Measurements from ENCODE around the gene ADPRHL1. TPM values are rescaled to one million over a fixed set of nuclear protein-coding genes. Genes with fewer than 3 reads are reported as not detected.

The ADPRHL1 gene
- total RNA-seq, 2 donors from 2014 or later = 1.4 to 2.1 TPM

DNA sequence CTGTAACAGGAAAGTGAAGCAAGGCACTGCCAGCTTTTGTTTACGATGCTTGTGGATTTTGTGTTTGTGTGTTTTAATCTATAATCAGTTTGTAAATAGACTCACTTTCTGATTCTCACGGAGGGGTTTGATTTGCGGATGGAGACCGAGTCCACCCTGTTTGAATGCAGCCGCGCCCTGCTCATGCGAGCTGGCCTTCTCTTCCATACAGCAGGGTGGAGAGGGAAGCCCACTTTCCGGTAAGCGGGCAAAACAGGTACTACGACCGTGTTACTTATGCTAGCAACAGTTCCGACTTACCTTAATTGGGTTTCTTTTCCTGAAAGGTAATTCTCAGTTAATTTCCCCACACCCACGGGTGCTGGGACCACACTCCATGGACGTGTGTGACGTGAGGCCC is 33.1 kb downstream of the ADPRHL1 start:
- Mint-ChIP-seq H3K36me3 (ENCODE audit: insufficient read depth in 2 of 2) (no peaks in the 10 kb centered on the region), H3K27me3 (ENCODE audit: low read depth) (no peaks in the 10 kb centered on the region), H3K4me1 (ENCODE audit: low read depth) (no peaks in the 10 kb centered on the region)

GRCh38 chr13:113419531-113420193 is 33.6 kb downstream of the ADPRHL1 start:
- Mint-ChIP-seq H3K4me3 (no peak overlapping the region), H3K36me3 (ENCODE audit: insufficient read depth in 2 of 2) (no peaks in the 10 kb centered on the region), H3K9me3 (no peaks in the 10 kb centered on the region), H3K4me1 (ENCODE audit: low read depth) (no peaks in the 10 kb centered on the region), H3K27ac (no peak overlapping the region), H3K27me3 (ENCODE audit: low read depth) (no peaks in the 10 kb centered on the region)
- no peak for ATAC-seq (replicated peaks in 1 of 2)
- DNase-seq = no peak

More for the DNA sequence above, 33.1 kb downstream of the ADPRHL1 start:
- Mint-ChIP-seq H3K4me3 (no peak overlapping the region), H3K27ac (no peak overlapping the region), H3K9me3 (no peaks in the 10 kb centered on the region)
- ATAC-seq (replicated peaks in 1 of 2) = no peak
- no peak for DNase-seq

DNA sequence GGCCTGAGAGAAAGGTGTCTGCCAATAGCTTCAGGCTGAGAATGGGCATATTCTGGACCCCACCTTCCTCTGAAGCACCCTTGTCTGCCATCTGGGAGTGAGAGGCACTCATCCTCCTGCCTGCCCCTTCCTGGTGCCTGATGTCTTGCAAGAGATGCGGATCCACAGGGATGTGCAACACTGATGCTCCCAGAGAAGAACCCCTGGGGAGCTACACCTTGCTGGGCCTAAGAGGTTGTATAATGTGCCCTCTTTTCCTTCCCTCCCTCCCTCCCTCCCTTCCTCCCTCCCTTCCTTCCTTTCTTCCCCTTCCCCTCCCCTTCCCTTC is 34.6 kb downstream of the ADPRHL1 start:
- ATAC-seq (replicated peaks in 1 of 2) (no peak), DNase-seq (no peak)
- no peak overlapping the region for H3K27ac Mint-ChIP-seq
- no peaks in the 10 kb centered on the region for H3K36me3 Mint-ChIP-seq (ENCODE audit: insufficient read depth in 2 of 2)
- H3K9me3 Mint-ChIP-seq = no peaks in the 10 kb centered on the region
- no peak overlapping the region for H3K4me3 Mint-ChIP-seq
- H3K27me3 Mint-ChIP-seq (ENCODE audit: low read depth) = no peaks in the 10 kb centered on the region
- no peaks in the 10 kb centered on the region for H3K4me1 Mint-ChIP-seq (ENCODE audit: low read depth)

GRCh38 chr13:113417836-113418721 is 35.2 kb downstream of the ADPRHL1 start:
- no peak for ATAC-seq (replicated peaks in 1 of 2)
- Mint-ChIP-seq H3K27ac (no peak overlapping the region), H3K36me3 (ENCODE audit: insufficient read depth in 2 of 2) (peaks cover 0 to 1% of the 10 kb centered on the region in 2 donors), H3K4me1 (ENCODE audit: low read depth) (no peaks in the 10 kb centered on the region), H3K27me3 (ENCODE audit: low read depth) (no peaks in the 10 kb centered on the region), H3K9me3 (peaks cover 0 to 1% of the 10 kb centered on the region in 2 donors), H3K4me3 (no peak overlapping the region)
- no peak for DNase-seq

GRCh38 chr13:113417008-113417751 is 36.1 kb downstream of the ADPRHL1 start:
- Mint-ChIP-seq H3K27me3 (ENCODE audit: low read depth) (no peaks in the 10 kb centered on the region), H3K4me1 (ENCODE audit: low read depth) (no peaks in the 10 kb centered on the region), H3K4me3 (no peak overlapping the region), H3K9me3 (peaks cover 0 to 2% of the 10 kb centered on the region in 2 donors), H3K27ac (no peak overlapping the region), H3K36me3 (ENCODE audit: insufficient read depth in 2 of 2) (peaks cover 0 to 2% of the 10 kb centered on the region in 2 donors)
- ATAC-seq (replicated peaks in 1 of 2) = no peak
- DNase-seq = no peak

GRCh38 chr13:113415825-113416224 is 37.5 kb downstream of the ADPRHL1 start:
- H3K27ac Mint-ChIP-seq = no peak overlapping the region
- DNase-seq = no peak
- H3K4me3 Mint-ChIP-seq = no peak overlapping the region
- H3K9me3 Mint-ChIP-seq = peaks cover 0 to 2% of the 10 kb centered on the region in 2 donors
- no peaks in the 10 kb centered on the region for H3K27me3 Mint-ChIP-seq (ENCODE audit: low read depth)
- no peak for ATAC-seq (replicated peaks in 1 of 2)
- peaks cover 0 to 2% of the 10 kb centered on the region in 2 donors for H3K36me3 Mint-ChIP-seq (ENCODE audit: insufficient read depth in 2 of 2)
- H3K4me1 Mint-ChIP-seq (ENCODE audit: low read depth) = no peaks in the 10 kb centered on the region

DNA sequence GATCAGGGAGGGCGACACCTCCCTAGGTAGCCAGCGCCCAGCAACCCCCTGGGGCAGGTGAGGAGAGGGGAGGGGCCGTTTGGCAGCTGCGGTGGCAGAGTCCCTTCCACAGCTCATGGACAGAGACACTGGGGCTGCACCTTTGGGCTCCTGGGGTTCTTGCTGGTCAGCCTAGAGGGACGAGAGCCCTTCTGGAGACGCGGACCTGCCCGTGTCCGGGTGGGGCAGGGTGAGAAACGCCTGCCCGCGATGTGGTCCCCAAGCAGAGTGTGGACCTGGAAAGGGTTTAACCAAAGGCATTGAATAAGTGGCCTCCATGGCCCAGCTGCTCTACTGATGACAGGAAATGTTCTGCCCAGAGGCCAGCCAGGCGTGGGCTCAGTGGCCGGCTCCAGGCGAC is 38.3 kb downstream of the ADPRHL1 start:
- Mint-ChIP-seq H3K4me3 (no peak overlapping the region), H3K9me3 (peaks cover 0 to 2% of the 10 kb centered on the region in 2 donors), H3K36me3 (ENCODE audit: insufficient read depth in 2 of 2) (peaks cover 0 to 2% of the 10 kb centered on the region in 2 donors), H3K4me1 (ENCODE audit: low read depth) (no peaks in the 10 kb centered on the region), H3K27me3 (ENCODE audit: low read depth) (no peaks in the 10 kb centered on the region), H3K27ac (no peak overlapping the region)
- DNase-seq (no peak), ATAC-seq (replicated peaks in 1 of 2) (no peak)

DNA sequence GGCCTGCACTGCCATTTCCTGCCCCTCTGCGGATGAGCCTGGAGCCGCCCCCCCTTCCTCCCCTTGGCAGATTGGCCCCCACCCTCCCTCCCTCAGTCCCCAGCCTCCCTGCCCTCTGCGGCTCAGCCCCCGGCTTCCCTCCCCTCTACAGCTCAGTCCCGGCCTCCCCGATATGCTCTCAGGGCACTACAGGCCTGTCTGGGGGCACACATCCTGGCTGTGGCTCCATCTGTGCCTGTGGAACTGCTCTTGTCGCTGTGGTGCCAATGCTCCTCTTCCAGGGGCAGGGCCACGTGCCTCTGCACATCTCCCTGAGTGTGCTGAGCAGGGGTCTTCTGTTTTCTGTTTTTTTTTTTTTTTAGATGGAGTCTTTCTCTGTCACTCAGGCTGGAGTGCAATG is 39.0 kb downstream of the ADPRHL1 start:
- Mint-ChIP-seq H3K4me1 (ENCODE audit: low read depth) (no peaks in the 10 kb centered on the region), H3K36me3 (ENCODE audit: insufficient read depth in 2 of 2) (peaks cover 0 to 2% of the 10 kb centered on the region in 2 donors), H3K9me3 (peaks cover 0 to 2% of the 10 kb centered on the region in 2 donors), H3K4me3 (no peak overlapping the region), H3K27me3 (ENCODE audit: low read depth) (no peaks in the 10 kb centered on the region), H3K27ac (peak overlapping the region; percentile 54)
- ATAC-seq (replicated peaks in 1 of 2) (peak in 1 of 2 donors; percentile 62), DNase-seq (no peak)

DNA sequence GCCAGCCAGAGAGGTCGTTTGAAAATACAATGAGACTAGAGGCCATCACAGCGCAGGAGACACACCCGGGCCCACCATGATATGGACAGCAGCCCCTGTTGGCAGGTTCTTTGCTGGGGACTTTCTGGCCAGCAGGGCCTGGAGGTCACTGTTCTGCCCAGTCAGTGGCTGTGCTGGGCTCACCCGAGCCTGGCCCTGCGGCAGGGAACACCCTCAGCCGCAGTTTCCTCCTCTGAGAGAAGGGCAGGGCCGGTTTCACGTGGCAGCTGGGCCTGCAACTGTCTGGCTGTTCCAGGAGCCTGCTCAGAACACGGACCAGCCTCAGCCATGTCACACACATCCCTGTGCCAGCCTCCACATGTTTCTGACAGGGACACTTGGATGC is 39.4 kb downstream of the ADPRHL1 start:
- Mint-ChIP-seq H3K4me3 (no peak overlapping the region), H3K4me1 (ENCODE audit: low read depth) (no peaks in the 10 kb centered on the region), H3K27ac (peak overlapping the region; percentile 60), H3K27me3 (ENCODE audit: low read depth) (no peaks in the 10 kb centered on the region), H3K9me3 (peaks cover 0 to 2% of the 10 kb centered on the region in 2 donors), H3K36me3 (ENCODE audit: insufficient read depth in 2 of 2) (peaks cover 0 to 2% of the 10 kb centered on the region in 2 donors)
- peak in 1 of 2 donors; percentile 58 for ATAC-seq (replicated peaks in 1 of 2)
- DNase-seq = peak in 1 of 2 donors; percentile 26

DNA sequence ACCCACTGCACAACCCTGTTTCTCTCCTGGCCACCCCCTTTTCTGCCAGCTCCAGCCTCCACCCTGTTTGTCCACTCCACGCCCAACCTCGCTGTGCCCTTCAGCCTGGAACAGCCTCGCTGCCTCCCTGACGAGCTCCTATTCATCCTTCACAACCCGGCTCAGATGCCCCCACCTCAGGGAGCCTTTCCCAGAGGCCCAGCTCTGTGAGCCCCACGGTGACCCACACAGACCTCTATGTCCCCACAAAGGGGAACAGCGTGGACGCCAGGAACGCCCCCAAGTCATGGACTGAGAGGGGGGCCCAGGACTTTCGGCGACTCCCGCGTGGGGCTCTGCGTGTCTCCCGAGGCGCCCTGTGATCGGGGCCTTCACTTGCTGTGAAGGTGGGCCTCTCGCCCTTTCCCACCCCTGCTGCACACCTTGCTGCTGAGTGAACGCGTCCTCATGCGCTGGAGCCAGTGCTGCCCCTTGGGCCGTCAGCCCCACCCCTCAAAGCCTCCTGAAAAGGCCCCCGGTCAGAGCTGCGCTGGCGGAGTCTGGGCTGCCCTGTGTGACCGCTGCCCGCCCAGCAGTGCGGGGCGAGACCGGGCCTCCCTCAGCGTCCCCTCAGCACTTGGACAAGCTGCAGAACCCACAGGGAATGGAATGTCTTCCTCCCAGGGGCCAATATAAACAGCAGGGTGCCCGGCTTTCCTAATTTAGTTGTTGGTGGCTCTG is 40.0 kb downstream of the ADPRHL1 start:
- Mint-ChIP-seq H3K27ac (peak overlapping the region; percentile 60), H3K4me3 (no peak overlapping the region), H3K27me3 (ENCODE audit: low read depth) (no peaks in the 10 kb centered on the region), H3K36me3 (ENCODE audit: insufficient read depth in 2 of 2) (peaks cover 0 to 2% of the 10 kb centered on the region in 2 donors), H3K9me3 (peaks cover 0 to 2% of the 10 kb centered on the region in 2 donors), H3K4me1 (ENCODE audit: low read depth) (no peaks in the 10 kb centered on the region)
- DNase-seq = no peak
- ATAC-seq (replicated peaks in 1 of 2) = no peak

DNA sequence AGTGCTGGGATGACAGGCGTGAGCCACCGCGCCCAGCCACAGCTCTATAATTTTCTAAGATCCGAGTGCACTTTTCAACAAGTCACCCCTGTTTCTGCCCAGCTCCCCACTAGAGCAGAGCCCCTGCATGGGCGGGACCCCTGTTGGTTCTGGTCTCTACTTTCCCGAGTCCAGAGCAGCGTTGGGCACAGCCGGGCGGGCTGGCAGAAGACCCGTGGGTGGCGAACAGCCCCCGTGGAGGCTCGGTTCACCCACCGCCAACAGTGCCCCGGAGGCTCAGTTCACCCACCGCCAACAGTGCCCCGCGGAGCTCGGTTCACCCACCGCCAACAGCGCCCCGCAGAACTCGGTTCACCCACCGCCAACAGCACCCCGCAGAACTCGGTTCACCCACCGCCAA is 40.8 kb downstream of the ADPRHL1 start:
- Mint-ChIP-seq H3K27me3 (ENCODE audit: low read depth) (no peaks in the 10 kb centered on the region), H3K4me3 (no peak overlapping the region), H3K4me1 (ENCODE audit: low read depth) (no peaks in the 10 kb centered on the region), H3K36me3 (ENCODE audit: insufficient read depth in 2 of 2) (peaks cover 0 to 2% of the 10 kb centered on the region in 2 donors), H3K9me3 (peaks cover 0 to 2% of the 10 kb centered on the region in 2 donors), H3K27ac (no peak overlapping the region)
- no peak for ATAC-seq (replicated peaks in 1 of 2)
- DNase-seq = no peak

DNA sequence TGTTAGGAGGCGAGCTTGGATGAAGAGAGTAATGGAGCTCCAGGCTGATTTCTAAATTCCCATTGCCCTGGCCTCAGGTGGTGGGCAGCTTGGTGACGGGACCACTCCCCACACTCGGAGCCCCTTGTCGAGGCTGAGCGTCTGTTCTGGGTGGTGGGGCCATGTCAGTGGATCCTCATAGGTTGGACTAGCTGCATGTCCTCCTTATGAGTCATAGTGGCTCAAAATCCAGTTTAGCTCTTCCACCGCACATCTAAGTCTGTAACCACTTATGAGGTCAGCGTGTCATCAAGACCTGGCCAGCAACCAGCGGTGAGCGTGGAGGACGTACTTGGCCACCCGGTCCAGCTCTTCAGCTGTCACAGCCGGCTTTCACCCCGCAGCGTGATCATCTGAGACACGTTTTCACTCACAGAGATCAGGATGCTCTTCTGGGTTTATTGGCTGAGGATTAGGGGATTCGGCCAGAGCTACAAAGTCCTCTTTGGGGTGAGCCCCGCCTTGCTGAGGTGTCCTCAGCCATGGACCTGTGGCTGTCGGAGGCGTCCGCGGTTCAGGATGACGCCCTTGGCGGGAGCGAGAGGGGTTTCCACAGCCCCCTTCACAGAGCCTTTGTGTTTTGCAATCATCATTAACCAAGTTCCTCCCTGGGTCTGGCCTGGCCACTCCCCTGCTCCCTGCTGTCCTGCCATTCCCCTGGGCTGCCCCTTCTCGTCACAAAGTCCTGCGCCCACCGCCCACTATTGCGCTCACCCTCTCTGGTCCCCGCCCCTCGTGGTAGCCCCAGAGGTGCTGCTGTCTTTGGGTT is 41.9 kb downstream of the ADPRHL1 start:
- peaks cover 0 to 2% of the 10 kb centered on the region in 2 donors for H3K9me3 Mint-ChIP-seq
- no peak overlapping the region for H3K4me3 Mint-ChIP-seq
- H3K27me3 Mint-ChIP-seq (ENCODE audit: low read depth) = no peaks in the 10 kb centered on the region
- DNase-seq (no peak), ATAC-seq (replicated peaks in 1 of 2) (no peak)
- no peak overlapping the region for H3K27ac Mint-ChIP-seq
- peaks cover 0 to 2% of the 10 kb centered on the region in 2 donors for H3K36me3 Mint-ChIP-seq (ENCODE audit: insufficient read depth in 2 of 2)
- H3K4me1 Mint-ChIP-seq (ENCODE audit: low read depth) = no peaks in the 10 kb centered on the region

Data from activated T-cell treated with anti-CD3 and anti-CD28 coated beads, Interleukin-2, amount 50 U/mL, for 72 hours (primary cell).